Transverse colon (tissue), 3 donors: ENCODE data around the gene RMND1.

Experiments used
- POLR2A ChIP-seq: fragments of 450-650 bp; IDR thresholded peaks from one replicate; pipeline ENCODE4 v1.6.1; 2016; ENCODE audit warnings: antibody characterized with exemption, mild to moderate bottlenecking, moderate library complexity
- TF ChIP-seq, protein P1 (sequence below), 5 experiments: fragments of 200-600 bp in 3 of 5; fragments of 450-650 bp in 2 of 5; sonication (generic) in 3 of 5; IDR thresholded peaks; 1 replicate in 2 of 5; 2 replicates in 3 of 5; pipeline ENCODE4 v1.5.1; 2016 to 2017; ENCODE audit warnings: antibody characterized with exemption in 5 of 5, inconsistent platforms in 3 of 5, mild to moderate bottlenecking in 2 of 5, moderate library complexity in 1 of 5

DNA sequence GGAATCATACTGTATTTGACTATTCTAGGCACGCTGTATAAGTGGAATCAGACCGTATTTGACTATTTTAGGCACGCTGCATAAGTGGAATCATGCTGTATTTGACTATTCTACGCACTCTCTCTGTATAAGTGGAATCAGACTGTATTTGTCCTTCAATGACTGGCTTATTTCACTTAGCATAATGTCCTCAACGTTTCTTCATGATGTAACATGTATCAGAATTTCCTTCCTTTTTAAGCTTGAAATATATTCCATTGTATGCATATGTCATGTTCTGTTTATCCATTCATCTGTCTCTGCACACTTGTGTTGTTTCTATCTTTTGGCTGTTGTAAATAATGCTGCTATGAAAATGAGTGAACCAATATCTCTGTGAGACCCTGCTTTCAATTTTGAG, 47.6 kb upstream of the RMND1 start:
- TF ChIP-seq, protein P1, sequence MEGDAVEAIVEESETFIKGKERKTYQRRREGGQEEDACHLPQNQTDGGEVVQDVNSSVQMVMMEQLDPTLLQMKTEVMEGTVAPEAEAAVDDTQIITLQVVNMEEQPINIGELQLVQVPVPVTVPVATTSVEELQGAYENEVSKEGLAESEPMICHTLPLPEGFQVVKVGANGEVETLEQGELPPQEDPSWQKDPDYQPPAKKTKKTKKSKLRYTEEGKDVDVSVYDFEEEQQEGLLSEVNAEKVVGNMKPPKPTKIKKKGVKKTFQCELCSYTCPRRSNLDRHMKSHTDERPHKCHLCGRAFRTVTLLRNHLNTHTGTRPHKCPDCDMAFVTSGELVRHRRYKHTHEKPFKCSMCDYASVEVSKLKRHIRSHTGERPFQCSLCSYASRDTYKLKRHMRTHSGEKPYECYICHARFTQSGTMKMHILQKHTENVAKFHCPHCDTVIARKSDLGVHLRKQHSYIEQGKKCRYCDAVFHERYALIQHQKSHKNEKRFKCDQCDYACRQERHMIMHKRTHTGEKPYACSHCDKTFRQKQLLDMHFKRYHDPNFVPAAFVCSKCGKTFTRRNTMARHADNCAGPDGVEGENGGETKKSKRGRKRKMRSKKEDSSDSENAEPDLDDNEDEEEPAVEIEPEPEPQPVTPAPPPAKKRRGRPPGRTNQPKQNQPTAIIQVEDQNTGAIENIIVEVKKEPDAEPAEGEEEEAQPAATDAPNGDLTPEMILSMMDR (IDR thresholded peaks at IDR 0.05), result no peak
- no peak for TF ChIP-seq POLR2A
